Large intestine (tissue), 3 donors: ENCODE results near the gene ZNF664. TPM values are rescaled to one million over a fixed set of nuclear protein-coding genes. Genes with fewer than 3 reads are reported as not detected.

Experiments
- DNase-seq, 2 donors: peaks; one replicate each; pipeline versions ENCODE4 v3.0.0 to v3.0.0-alpha.2; 2013
- H3K27ac ChIP-seq: one replicate; pipeline ENCODE4 v1.5.1; 2013; ENCODE audit warnings: low read length
- H3K27me3 ChIP-seq: 2 replicates; pipeline ENCODE4 v1.6.1; 2013; ENCODE audit warnings: low read length; ENCODE audit not compliant: control insufficient read depth, insufficient read depth
- H3K36me3 ChIP-seq: 2 replicates; pipeline ENCODE4 v1.6.1; 2013; ENCODE audit warnings: low read length; ENCODE audit not compliant: control insufficient read depth, insufficient read depth
- H3K4me1 ChIP-seq: one replicate; pipeline ENCODE4 v1.6.1; 2013; ENCODE audit warnings: low read length; ENCODE audit not compliant: control insufficient read depth, insufficient read depth
- H3K4me3 ChIP-seq: one replicate; pipeline ENCODE4 v1.5.1; 2013; ENCODE audit warnings: low read length
- H3K9me3 ChIP-seq: one replicate; pipeline ENCODE4 v1.6.1; 2013; ENCODE audit warnings: mild to moderate bottlenecking, low read depth, low read length, moderate library complexity; ENCODE audit not compliant: control insufficient read depth
- WGBS: methylation state at CpG from one replicate; pipeline ENCODE4 v1.1.5; 2013; ENCODE audit warnings: low lambda C conversion rate; ENCODE audit not compliant: insufficient coverage; 5-methylcytosine and 5-hydroxymethylcytosine counted together
- polyA plus RNA-seq: library from polyadenylated mRNA; unstranded; fragments of 120-200 nt; gene quantifications from one replicate; pipeline ENCODE4 v1.2.1, GENCODE V29; 2013

Gene ZNF664
- polyA plus RNA-seq, 1 donor: 138 TPM

- H3K4me3 ChIP-seq: no peak overlapping the region
- no CpG with 5 or more reads among the region's 3 CpGs for WGBS
- H3K27me3 ChIP-seq: no peaks in the 10 kb centered on the region
- H3K27ac ChIP-seq: no peak overlapping the region
- DNase-seq: no peak
- no peaks in the 10 kb centered on the region for H3K9me3 ChIP-seq
- peaks cover 43% of the 10 kb centered on the region for H3K36me3 ChIP-seq
- peaks cover 31% of the 10 kb centered on the region for H3K4me1 ChIP-seq
Observed at GRCh38 chr12:124008595-124008994, 35.6 kb downstream of the ZNF664 start.

DNA sequence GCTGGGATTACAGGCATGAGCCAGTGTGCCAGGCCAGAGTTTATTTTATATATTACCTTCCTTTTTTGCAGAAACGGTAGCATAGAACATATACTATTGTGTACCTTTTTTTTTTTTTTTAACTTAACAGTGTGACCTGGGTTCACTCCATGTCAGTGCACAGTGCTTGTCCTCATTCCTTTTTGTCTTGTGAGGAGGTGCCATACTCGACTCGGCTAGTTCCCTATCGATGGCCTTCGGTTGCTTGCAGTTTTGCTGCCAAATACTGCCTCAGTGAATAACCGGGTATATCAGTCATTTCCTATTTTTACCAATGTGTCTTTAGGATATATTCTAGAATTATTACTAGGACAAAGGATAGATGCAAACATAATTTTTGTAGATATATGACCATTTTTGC lies 36.8 kb downstream of the ZNF664 start:
- H3K4me1 ChIP-seq: peaks cover 33% of the 10 kb centered on the region
- H3K27ac ChIP-seq: no peak overlapping the region
- H3K9me3 ChIP-seq: no peaks in the 10 kb centered on the region
- H3K36me3 ChIP-seq: peaks cover 36% of the 10 kb centered on the region
- H3K27me3 ChIP-seq: no peaks in the 10 kb centered on the region
- no peak for DNase-seq
- H3K4me3 ChIP-seq: no peak overlapping the region
- 80% methylated on average over 1 of the region's 6 CpGs for WGBS

GRCh38 chr12:124010687-124011086 lies 37.7 kb downstream of the ZNF664 start:
- Histone ChIP-seq H3K4me3 (no peak overlapping the region), H3K27ac (peak overlapping the region; percentile 61), H3K27me3 (no peaks in the 10 kb centered on the region), H3K9me3 (no peaks in the 10 kb centered on the region), H3K4me1 (peaks cover 34% of the 10 kb centered on the region), H3K36me3 (peaks cover 34% of the 10 kb centered on the region)
- DNase-seq: no peak
- WGBS: 83% methylated on average over 1 of the region's 3 CpGs

DNA sequence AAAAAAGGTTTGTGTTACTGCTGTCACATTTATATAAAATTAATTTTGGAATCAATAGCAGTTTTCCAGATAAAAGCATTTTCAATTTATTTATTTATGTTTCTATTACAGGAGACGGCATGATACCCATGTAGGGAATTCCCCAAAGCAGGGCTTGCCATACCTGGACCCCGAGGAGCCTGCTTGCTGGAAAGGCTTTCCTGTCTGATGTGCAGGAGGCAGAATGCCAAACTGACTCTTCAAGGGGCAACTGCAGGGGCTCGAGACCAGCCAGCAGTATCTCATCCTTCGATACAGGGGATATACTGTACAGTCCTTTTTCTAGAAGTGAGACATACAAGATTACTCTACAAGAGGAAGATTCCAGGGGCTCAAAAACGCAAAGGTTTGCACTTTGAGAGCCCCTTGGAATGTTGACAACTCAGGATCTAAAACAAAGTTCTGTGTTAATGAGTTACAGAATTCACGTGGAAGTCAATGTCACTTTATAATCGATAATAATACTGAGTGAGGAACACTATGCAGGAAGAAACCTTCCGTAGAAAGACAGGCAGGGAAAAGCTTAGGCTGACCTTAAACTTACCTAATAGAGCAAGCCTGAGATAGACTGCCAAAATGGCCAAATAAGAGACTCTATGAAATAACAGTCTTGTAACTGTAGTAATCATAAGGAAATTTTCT lies 38.6 kb downstream of the ZNF664 start:
- H3K27me3 ChIP-seq: no peaks in the 10 kb centered on the region
- peak in 1 of 2 donors; percentile 73 for DNase-seq
- no peaks in the 10 kb centered on the region for H3K9me3 ChIP-seq
- peaks cover 33% of the 10 kb centered on the region for H3K4me1 ChIP-seq
- peak overlapping the region; percentile 61 for H3K27ac ChIP-seq
- H3K36me3 ChIP-seq: peaks cover 28% of the 10 kb centered on the region
- 45% methylated on average over 5 of the region's 8 CpGs for WGBS
- no peak overlapping the region for H3K4me3 ChIP-seq

DNA sequence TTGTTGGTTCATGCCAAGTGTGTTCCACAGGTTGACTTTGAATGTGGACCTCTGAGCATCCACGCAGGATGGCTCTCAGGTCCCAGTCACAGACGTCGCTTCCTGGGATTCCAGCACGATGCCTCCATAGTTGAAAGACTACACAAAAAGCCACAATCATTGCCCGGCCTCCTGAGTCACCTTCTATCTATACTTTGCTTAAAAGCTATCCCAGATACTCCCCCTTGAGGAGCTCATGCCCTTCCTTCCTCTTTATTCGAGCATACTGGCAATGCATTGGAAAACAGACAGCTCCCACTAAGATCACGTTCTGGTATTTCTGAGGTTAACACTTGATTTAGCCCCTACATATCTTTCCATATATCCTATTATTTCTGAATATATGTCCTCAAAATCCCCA lies 40.1 kb downstream of the ZNF664 start:
- Histone ChIP-seq H3K27me3 (no peaks in the 10 kb centered on the region), H3K27ac (no peak overlapping the region), H3K9me3 (no peaks in the 10 kb centered on the region), H3K36me3 (peaks cover 26% of the 10 kb centered on the region), H3K4me1 (peaks cover 24% of the 10 kb centered on the region), H3K4me3 (no peak overlapping the region)
- WGBS: 85% methylated on average over 2 of the region's 7 CpGs
- no peak for DNase-seq

- WGBS: no CpG with 5 or more reads among the region's 13 CpGs
- peaks cover 24% of the 10 kb centered on the region for H3K4me1 ChIP-seq
- peak overlapping the region; percentile 78 for H3K27ac ChIP-seq
- no peaks in the 10 kb centered on the region for H3K27me3 ChIP-seq
- H3K4me3 ChIP-seq: no peak overlapping the region
- peak; percentile 73 to 80 for DNase-seq
- peaks cover 22% of the 10 kb centered on the region for H3K36me3 ChIP-seq
- H3K9me3 ChIP-seq: no peaks in the 10 kb centered on the region
Observed at GRCh38 chr12:124015494-124016461, 42.8 kb downstream of the ZNF664 start.

- Histone ChIP-seq H3K4me1 (peaks cover 20% of the 10 kb centered on the region), H3K27me3 (no peaks in the 10 kb centered on the region), H3K36me3 (peaks cover 17% of the 10 kb centered on the region), H3K4me3 (no peak overlapping the region), H3K27ac (peak overlapping the region; percentile 78), H3K9me3 (no peaks in the 10 kb centered on the region)
- WGBS: no CpG with 5 or more reads among the region's 2 CpGs
- DNase-seq: no peak
Observed at GRCh38 chr12:124017064-124017463, 44.0 kb downstream of the ZNF664 start.

DNA sequence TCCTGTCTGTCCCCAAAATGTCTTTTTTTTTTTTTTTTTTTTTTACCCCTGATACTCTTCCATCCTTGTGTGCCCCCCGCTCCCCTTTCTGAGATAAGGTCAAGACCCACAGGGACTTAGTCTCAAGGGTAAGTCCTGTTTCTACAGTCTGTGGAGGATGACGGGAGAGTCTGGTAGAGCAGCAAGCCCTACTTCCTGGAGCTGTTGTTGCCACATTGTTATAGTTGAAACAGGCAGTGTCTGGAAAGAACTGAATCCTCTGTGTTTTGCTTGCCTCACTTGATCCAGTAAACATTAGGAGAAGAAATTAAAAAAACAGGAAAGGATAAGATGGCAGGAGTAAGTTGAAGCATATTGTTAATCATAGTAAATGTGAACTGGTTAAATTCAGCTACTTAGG lies 45.5 kb downstream of the ZNF664 start:
- peaks cover 4% of the 10 kb centered on the region for H3K36me3 ChIP-seq
- H3K27me3 ChIP-seq: no peaks in the 10 kb centered on the region
- WGBS: no CpG with 5 or more reads among the region's 2 CpGs
- no peaks in the 10 kb centered on the region for H3K9me3 ChIP-seq
- H3K4me1 ChIP-seq: peaks cover 17% of the 10 kb centered on the region
- H3K4me3 ChIP-seq: no peak overlapping the region
- no peak overlapping the region for H3K27ac ChIP-seq
- DNase-seq: no peak

- no peak overlapping the region for H3K27ac ChIP-seq
- no peaks in the 10 kb centered on the region for H3K27me3 ChIP-seq
- H3K4me1 ChIP-seq: peaks cover 17% of the 10 kb centered on the region
- DNase-seq: no peak
- H3K4me3 ChIP-seq: no peak overlapping the region
- no peaks in the 10 kb centered on the region for H3K36me3 ChIP-seq
- H3K9me3 ChIP-seq: no peaks in the 10 kb centered on the region
Observed at GRCh38 chr12:124019115-124019514, 46.1 kb downstream of the ZNF664 start.

GRCh38 chr12:124020514-124020949 lies 47.5 kb downstream of the ZNF664 start:
- WGBS: no CpG with 5 or more reads among the region's 2 CpGs
- no peaks in the 10 kb centered on the region for H3K27me3 ChIP-seq
- no peaks in the 10 kb centered on the region for H3K36me3 ChIP-seq
- peaks cover 13% of the 10 kb centered on the region for H3K4me1 ChIP-seq
- DNase-seq: no peak
- no peaks in the 10 kb centered on the region for H3K9me3 ChIP-seq
- no peak overlapping the region for H3K27ac ChIP-seq
- no peak overlapping the region for H3K4me3 ChIP-seq
